Ascending aorta (tissue), 2 donors: Measurements from ENCODE around the gene CDC42SE1. TPM values are rescaled to one million over a fixed set of nuclear protein-coding genes. Genes with fewer than 3 reads are reported as not detected.

Experiments
- DNase-seq, 2 donors: peaks; one replicate each; pipeline ENCODE4 v3.0.0-alpha.2; 2019; ENCODE audit warnings: low spot score in 2 of 2
- H3K27ac ChIP-seq, 2 donors: fragments of 200-600 bp; sonication (generic); one replicate each; pipeline ENCODE4 v1.5.1; 2016 to 2017; ENCODE audit warnings: mild to moderate bottlenecking in 1 of 2
- H3K27me3 ChIP-seq: fragments of 200-600 bp; sonication (generic); one replicate; pipeline ENCODE4 v1.5.1; 2017
- H3K36me3 ChIP-seq, 2 donors: fragments of 200-600 bp; sonication (generic); one replicate each; pipeline ENCODE4 v1.5.1; 2016
- H3K4me1 ChIP-seq, 2 donors: fragments of 200-600 bp; sonication (generic); one replicate each; pipeline ENCODE4 v1.5.1; 2016 to 2017; ENCODE audit warnings: mild to moderate bottlenecking in 1 of 2
- H3K4me3 ChIP-seq, 2 donors: fragments of 200-600 bp; sonication (generic); one replicate each; pipeline ENCODE4 v1.5.1; 2016 to 2017; ENCODE audit warnings: mild to moderate bottlenecking in 1 of 2
- H3K9me3 ChIP-seq, 2 donors: fragments of 200-600 bp; sonication (generic); one replicate each; pipeline ENCODE4 v1.5.1; 2016
- CTCF ChIP-seq, 3 experiments: fragments of 200-600 bp in 2 of 3; fragments of 450-650 bp in 1 of 3; sonication (generic) in 2 of 3; IDR thresholded peaks; one replicate each; pipeline ENCODE4 v1.5.1; 2016 to 2019; ENCODE audit warnings: antibody characterized with exemption in 3 of 3, mild to moderate bottlenecking in 1 of 3, moderate library complexity in 1 of 3
- intact Hi-C: fragments of 100-400 bp; cut with DNase I; formaldehyde crosslinking; loops from one replicate; pipeline ENCODE4 v1.15.1; 2023
- total RNA-seq: library from RNA; depleted of rRNA; stranded (reverse); fragments of >200 nt; gene quantifications from one replicate; pipeline ENCODE4 v1.1.0, GENCODE V29; 2016

CDC42SE1 gene
- total RNA-seq, 1 donor from 2014 or later = 42.4 TPM

- TF ChIP-seq CTCF (IDR thresholded peaks at IDR 0.05) = no peak
- H3K27me3 ChIP-seq = no peaks in the 10 kb centered on the region
- peaks cover 32 to 34% of the 10 kb centered on the region in 2 donors for H3K36me3 ChIP-seq
- H3K9me3 ChIP-seq = no peaks in the 10 kb centered on the region
- intact Hi-C loops = loop anchor here (10.0 kb wide), 1 partner anchor 307 kb away; the partner anchor contains the start of gene GOLPH3L
- DNase-seq = no peak
- H3K4me3 ChIP-seq = no peak overlapping the region
- H3K4me1 ChIP-seq = peaks cover 8 to 31% of the 10 kb centered on the region in 2 donors
- H3K27ac ChIP-seq = no peak overlapping the region
Observed at GRCh38 chr1:151002051-151002450, 57.4 kb downstream of the CDC42SE1 start.

- Histone ChIP-seq H3K27me3 (no peaks in the 10 kb centered on the region), H3K4me3 (no peak overlapping the region), H3K9me3 (no peaks in the 10 kb centered on the region), H3K27ac (no peak overlapping the region), H3K4me1 (peaks cover 8 to 29% of the 10 kb centered on the region in 2 donors), H3K36me3 (peaks cover 35 to 39% of the 10 kb centered on the region in 2 donors)
- no peak for TF ChIP-seq CTCF (IDR thresholded peaks at IDR 0.05)
- intact Hi-C loops = loop anchor here (10.0 kb wide), 1 partner anchor 307 kb away; the partner anchor contains the start of gene GOLPH3L
- DNase-seq = no peak
Observed at GRCh38 chr1:151001602-151002001, 57.8 kb downstream of the CDC42SE1 start.

Other genes with a start within 250 kb of the CDC42SE1 start
- 13.0 TPM for gene ARNT, start 183.0 kb downstream of the CDC42SE1 start, total RNA-seq
- not detected for gene CTXND2, start 172.5 kb downstream of the CDC42SE1 start, total RNA-seq
- gene SETDB1, start 133.3 kb downstream of the CDC42SE1 start, total RNA-seq = 21.3 TPM
- gene CERS2, start 84.8 kb downstream of the CDC42SE1 start, total RNA-seq = 114 TPM
- gene ANXA9, start 77.3 kb downstream of the CDC42SE1 start, total RNA-seq = not detected
- gene MINDY1, start 52.7 kb downstream of the CDC42SE1 start, total RNA-seq = 9.7 TPM
- 36.5 TPM for gene PRUNE1, start 51.2 kb downstream of the CDC42SE1 start, total RNA-seq
- not detected for gene BNIPL, start 23.0 kb downstream of the CDC42SE1 start, total RNA-seq
- gene C1orf56, start 11.9 kb downstream of the CDC42SE1 start, total RNA-seq = 11.4 TPM
- gene MLLT11, start 775 bp upstream of the CDC42SE1 start, total RNA-seq = 3.6 TPM
- gene GABPB2, start 11.1 kb upstream of the CDC42SE1 start, total RNA-seq = 3.7 TPM
- gene SEMA6C, start 87.0 kb upstream of the CDC42SE1 start, total RNA-seq = 31.8 TPM
- gene TNFAIP8L2, start 97.0 kb upstream of the CDC42SE1 start, total RNA-seq = not detected
- 0.85 TPM for gene LYSMD1, start 106.3 kb upstream of the CDC42SE1 start, total RNA-seq
- gene SCNM1, start 106.5 kb upstream of the CDC42SE1 start, total RNA-seq = 27.4 TPM
- not detected for gene TMOD4, start 116.4 kb upstream of the CDC42SE1 start, total RNA-seq
- gene VPS72, start 130.6 kb upstream of the CDC42SE1 start, total RNA-seq = 33.6 TPM
- gene PIP5K1A, start 138.9 kb upstream of the CDC42SE1 start, total RNA-seq = 36.5 TPM
- 83.5 TPM for gene PSMD4, start 195.1 kb upstream of the CDC42SE1 start, total RNA-seq
- gene ZNF687, start 222.7 kb upstream of the CDC42SE1 start, total RNA-seq = 67.9 TPM